Measurements from ENCODE around the gene TBC1D9B.

TBC1D9B gene

GRCh38 chr5:179886190-179886911, 21.3 kb downstream of the TBC1D9B start:
- H3K27ac ChIP-seq, result no peak overlapping the region
- no peak for TF ChIP-seq ZFX (IDR thresholded peaks at IDR 0.05)
- TF ChIP-seq CTCF (conservative IDR thresholded peaks at IDR 0.05), result no peak

DNA sequence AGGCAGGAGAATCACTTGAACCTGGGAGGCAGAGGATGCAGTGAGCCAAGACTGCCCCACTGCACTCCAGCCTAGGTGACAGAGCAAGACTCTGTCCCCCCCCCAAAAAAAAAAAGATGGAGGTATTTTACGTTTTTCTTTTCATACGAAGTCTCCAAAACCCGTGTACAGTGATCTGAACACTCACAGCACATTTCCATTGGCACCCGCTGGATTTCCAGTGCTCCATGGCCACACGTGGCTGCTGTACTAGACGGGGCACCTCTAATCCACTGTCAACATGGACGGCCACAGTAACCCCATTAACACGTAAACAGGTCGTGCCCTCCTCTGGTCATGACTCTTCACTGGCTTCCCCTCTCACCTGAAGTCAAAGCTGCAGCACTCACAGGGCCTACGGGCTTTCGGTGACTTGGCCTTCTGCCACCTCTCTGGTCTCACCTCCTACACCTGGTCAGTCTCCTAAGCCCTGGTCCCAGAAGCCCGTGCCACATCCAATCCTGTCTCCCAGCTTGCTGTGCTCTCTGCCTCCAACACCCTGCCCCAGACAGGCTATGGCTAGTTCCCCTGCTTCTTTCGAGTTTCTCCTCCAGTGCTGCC, 22.1 kb downstream of the TBC1D9B start:
- TF ChIP-seq ZFX (IDR thresholded peaks at IDR 0.05) (no peak), CTCF (conservative IDR thresholded peaks at IDR 0.05) (no peak)
- no peak overlapping the region for H3K27ac ChIP-seq

GRCh38 chr5:179883163-179883562, 24.5 kb downstream of the TBC1D9B start:
- TF ChIP-seq ZFX (IDR thresholded peaks at IDR 0.05), result no peak
- no peak for TF ChIP-seq CTCF (conservative IDR thresholded peaks at IDR 0.05)

GRCh38 chr5:179882338-179882737, 25.4 kb downstream of the TBC1D9B start:
- TF ChIP-seq ZFX (IDR thresholded peaks at IDR 0.05) (no peak), CTCF (conservative IDR thresholded peaks at IDR 0.05) (no peak)

More at GRCh38 chr5:179883163-179883562, 24.5 kb downstream of the TBC1D9B start:
- no peak overlapping the region for H3K27ac ChIP-seq

GRCh38 chr5:179880848-179881590, 26.7 kb downstream of the TBC1D9B start:
- TF ChIP-seq ZFX (IDR thresholded peaks at IDR 0.05), result no peak
- TF ChIP-seq CTCF (conservative IDR thresholded peaks at IDR 0.05), result no peak
- H3K27ac ChIP-seq, result no peak overlapping the region

More at GRCh38 chr5:179882338-179882737, 25.4 kb downstream of the TBC1D9B start:
- no peak overlapping the region for H3K27ac ChIP-seq

DNA sequence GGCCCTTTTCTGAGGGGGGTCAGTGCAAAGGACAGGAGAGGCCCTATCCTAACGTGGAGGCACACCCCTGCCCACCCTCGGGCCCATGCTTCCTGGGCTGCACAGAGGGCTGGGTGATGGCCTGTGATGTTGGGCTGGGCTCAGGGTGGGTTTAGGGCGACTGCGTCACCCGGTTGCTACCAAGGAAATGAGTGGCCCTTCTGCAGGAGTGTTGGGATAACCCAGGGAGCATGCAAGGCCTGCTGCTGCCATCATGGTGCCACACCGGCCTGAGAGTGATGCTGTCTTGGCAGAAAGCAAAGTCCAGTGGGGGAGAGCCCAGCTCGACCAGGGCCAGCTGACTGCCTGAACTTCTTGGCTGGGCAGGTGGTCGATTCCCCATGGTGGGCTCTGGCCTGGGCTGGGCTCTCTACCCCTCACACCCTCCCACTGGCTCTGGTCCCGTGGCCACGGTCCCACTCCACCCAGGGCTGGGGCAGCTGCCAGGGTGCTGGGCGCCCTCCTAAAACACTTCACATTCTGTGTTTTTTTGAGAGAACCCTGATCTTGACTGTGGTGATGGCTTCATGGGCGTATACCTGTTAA, 27.5 kb downstream of the TBC1D9B start:
- H3K27ac ChIP-seq, result no peak overlapping the region
- TF ChIP-seq ZFX (IDR thresholded peaks at IDR 0.05) (no peak), CTCF (conservative IDR thresholded peaks at IDR 0.05) (no peak)

DNA sequence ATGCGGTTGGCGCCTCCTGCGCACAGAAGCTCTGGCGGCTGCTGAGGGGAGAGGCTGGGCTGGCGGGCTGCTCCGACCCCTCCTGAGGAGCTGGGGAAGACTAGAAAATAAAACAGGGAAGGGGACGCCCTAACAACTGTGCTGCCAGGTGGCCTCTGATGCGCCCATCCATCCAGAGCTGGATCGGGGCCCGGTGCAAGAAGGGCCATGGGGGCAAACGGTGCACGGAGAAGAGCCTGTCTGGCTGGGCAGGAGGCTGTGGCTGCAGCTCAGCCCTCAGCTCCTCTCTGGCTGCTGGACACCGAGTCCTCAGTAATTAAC, 28.0 kb downstream of the TBC1D9B start:
- TF ChIP-seq ZFX (IDR thresholded peaks at IDR 0.05) (no peak), CTCF (conservative IDR thresholded peaks at IDR 0.05) (no peak)
- no peak overlapping the region for H3K27ac ChIP-seq

Data from C4-2B (cell line).